HG03066 (cell line): ENCODE measurements around the gene EDEM3.

Experiments used
- ATAC-seq: cut with Tn5 transposase; IDR thresholded peaks from one replicate; pipeline ENCODE4 v1.9.1; 2021; ENCODE audit warnings: low read depth; ENCODE audit not compliant: unreplicated experiment

EDEM3 gene

DNA sequence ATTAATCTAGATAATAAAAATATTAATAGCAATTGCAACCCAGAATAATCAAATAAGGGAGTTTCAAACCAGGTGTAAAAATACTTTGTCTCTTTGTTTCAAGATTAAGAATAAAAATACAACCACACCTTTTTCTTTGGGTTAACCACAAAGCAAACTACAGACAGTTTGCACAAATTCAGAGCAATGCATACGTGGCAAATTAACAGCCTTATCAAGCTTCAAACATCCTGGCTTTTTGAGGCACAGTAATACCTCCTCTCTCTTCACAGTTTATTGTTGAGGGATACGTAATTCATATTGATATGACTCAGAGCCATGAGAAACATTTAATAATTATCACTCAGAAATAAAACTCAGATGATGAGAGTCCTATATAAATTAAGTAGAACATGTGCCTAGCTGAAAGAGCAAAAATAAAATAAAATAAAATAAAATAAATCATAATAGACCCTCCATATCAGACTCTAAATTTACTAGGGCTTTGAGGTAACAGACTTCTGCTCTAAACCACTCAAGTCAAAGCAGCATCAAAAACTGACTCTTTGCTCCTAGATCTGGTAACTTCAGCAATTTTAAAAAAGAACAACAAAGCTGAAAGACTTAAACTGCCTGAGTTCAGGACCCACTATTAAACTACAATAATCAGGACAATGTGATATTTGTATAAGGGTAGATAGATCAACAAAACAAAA lies 11.4 kb downstream of the EDEM3 start:
- ATAC-seq: no peak

DNA sequence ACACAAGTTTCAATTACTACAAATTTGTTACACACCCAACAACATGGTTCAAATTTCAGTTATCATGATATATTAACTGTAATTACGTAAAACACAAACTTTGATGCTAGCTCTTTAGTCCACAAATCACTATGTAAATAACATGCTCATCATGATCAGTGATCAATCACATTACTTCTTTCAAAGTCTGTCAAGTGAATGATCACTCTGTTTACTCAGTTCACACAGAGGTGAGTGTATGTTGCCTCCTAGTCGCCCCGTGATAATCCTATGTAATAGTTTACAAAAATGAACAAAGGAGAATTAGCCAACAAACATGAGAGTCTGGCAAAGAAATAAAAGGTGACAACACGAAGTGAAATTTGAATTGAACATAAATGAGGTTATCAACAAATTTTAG lies 14.3 kb downstream of the EDEM3 start:
- no peak for ATAC-seq

DNA sequence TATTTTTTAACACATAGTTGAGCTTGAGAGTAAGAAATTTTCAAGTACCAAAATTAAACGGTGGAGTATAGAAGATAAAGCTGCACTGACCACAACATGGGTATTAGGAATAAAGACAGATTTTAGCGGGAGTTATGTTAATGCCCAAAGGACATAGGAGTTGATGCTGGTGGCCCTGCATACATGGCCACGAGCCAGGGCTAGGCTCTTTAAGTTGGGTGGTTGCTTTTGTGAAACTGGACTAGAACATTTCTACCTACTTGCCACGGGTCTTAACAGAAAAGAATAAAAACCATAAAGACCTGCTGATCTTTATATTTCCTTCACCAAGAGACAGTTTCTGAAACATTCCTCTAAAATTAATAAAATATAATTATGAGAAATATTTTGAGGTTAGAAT lies 14.9 kb downstream of the EDEM3 start:
- ATAC-seq: no peak

DNA sequence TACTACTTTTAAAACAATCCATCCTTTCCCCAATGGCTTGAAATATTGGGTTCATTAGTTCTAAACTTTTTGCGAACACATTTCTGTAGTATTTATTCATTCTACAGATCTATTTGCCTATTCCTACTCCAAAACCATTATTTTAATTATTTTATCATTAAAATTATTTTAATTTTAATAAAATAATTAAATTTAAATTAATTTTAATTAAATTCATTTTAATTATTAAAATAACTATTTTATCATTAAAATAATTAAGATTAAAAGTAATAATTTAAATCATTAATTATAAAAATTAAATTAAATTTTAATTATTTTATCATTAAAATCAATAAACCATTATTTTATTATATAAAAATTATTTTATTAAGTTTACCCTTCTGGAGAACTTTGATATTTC lies 15.6 kb downstream of the EDEM3 start:
- no peak for ATAC-seq

DNA sequence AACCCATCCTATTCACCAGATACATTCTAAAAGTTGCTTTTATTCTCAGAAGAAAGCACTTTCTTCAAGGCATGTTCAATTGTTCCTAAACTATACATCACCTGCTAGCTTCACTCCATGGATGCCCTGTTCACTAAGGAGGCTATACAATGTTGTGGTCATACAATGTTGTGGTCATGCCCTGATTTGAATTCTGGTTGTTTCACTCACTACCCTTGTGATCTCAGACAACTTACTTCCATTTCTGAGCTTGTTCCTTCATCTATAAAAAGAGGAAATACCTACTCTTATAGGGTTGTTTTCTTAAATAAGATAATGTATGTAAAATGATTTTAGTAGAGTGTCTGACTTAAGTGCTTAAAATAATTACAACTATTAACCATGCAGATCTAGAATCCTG lies 19.7 kb downstream of the EDEM3 start:
- no peak for ATAC-seq

DNA sequence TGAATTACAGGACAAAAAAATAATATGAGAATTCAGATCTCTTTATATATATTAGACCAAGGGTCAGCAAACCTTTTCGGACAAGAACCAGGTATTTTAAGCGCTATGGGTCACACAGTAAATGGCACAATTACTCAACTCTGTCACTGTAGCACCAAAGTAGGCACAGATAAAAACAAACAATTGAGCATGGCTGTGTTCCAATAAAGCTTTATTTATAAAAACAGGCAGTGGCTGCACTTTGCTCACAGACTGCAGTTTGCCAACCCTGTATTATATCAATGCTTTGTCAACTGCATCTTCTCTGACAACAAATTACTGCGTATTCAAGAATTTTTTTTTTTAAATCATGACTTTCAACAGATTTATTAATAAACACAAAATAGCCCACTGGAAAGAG lies 29.8 kb downstream of the EDEM3 start:
- no peak for ATAC-seq

DNA sequence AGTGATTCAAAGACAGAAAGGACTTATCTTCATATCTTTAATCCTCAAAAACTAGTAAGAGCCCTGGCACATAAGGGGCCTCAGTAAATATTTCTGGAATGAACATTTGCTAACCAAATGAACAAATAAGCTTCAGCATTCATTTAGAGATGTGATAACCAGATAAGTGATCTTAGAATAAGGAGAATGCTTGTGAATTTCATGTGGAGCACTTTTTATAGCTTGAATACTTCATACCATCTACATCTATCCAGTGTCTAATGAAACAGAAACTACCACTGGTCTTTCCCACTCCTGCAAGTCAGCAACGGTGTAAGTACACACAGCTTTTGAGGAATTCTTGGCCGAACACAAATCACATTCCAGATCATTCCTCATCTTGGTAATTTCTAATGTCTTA lies 38.5 kb downstream of the EDEM3 start:
- no peak for ATAC-seq

DNA sequence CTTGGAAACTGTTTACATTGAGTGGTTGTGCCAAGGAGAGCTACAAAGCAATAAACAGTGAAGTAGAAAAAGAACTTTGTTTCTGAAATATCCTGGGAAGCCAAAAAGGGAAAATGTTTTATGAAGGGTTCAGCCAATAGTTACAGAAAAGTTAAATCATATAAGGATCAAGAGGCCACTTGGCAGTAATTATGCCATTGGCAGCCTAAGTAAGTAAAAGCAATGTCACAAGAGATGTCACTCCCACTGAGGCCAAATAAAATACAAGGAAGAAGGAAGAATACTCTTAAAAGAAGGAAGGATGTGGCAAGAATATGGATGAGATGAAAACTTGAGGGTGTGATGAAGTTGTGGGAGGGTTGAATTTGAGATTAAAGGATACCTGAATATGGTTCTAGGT lies 45.2 kb downstream of the EDEM3 start:
- ATAC-seq: no peak

DNA sequence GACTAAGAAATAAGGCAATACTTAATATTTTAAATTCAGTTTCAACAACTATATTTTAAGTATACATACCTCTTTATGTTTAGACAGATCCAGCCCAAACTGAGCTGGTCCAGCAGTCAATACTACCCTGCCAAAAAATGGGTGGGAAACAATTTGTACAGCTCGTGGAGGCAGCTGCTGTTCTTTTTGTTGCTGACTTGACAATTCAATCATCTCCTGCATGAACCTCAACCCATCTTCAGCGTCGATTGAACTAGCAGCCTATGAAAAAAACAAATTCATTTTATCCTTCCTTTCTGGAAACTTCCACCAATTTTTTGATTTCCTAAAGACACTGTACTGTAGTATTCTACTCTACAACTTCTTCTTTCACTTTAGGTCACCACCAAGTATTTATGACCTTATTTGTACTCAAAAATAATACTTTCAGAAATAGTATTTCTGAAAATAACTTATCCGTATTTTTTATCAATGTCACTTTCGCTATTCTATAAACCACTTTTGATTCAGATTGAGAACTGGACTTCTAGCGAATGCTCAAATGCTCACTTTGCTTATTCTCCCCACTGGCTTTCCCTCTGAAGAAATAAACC lies 46.5 kb downstream of the EDEM3 start:
- ATAC-seq: no peak

DNA sequence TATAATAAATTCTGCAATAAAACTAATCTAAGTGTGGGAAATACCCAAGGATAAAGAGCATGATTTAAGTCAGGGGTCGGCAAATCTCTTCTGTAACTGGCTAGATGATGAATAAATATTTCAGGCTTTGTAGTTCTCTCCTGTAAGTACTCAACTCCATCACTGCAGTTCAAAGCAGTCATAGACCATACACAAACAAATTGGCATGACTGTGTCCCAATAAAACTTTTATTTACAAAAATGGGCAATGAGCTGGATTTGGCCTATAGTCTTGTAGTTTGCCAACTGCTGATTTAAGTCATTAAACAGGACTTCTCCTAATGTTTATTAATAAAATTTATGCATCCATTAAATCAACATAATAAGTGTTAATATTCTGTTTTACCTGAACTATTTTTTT lies 49.4 kb downstream of the EDEM3 start:
- no peak for ATAC-seq

DNA sequence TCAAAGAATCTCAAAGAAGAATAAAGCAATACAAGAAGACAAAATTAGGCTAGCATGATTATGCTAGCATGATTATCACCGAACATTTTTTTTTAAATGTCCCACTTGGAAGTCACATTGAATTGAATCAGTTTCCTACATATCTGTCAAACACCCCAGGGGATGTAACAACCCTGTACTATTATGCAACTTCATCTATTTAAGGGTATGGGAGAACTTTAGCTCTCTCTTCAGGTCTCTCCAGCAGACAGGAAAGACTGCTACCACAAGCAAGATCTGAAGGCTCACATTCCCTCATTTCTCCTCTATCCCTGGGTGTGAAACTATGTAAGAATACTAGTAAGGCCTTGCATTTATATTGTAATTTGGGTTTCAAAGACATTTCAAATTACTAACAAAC lies 52.8 kb downstream of the EDEM3 start:
- no peak for ATAC-seq

DNA sequence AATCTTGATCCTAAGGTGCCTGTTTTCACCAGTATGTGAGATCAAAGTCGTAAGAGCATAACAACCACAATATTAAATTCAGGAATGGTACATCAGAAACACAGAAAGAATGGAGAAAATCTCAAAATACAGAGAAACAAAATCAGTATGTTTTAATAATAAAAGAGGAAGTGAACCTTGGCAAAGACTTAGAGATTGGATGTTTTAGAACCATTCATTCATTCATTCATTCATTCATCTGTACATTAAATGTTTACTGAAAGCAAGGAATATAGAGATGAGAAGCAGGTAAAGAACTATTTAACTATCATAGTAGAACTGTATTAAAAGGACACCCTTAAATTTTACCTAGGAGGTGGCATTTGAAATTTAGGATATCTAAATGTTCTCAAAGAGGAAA lies 55.7 kb downstream of the EDEM3 start:
- no peak for ATAC-seq

DNA sequence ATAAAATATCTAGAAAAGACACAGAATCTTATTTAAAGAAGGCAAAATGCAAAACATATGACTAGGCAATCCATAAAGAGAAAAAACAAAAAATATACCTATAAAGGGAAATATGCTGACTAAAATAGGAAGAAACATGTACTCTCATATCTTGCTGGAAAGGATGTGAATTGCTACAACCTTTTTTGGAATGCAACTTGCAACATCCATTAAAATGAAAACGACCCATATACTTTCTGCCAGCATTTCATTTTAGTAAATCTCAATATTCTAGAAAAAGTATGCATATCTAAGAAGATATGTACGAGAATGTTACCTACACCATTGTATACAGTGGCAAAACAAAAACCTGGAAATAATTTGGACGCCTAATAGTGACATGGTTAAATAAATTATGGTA lies 56.6 kb downstream of the EDEM3 start:
- ATAC-seq: no peak

DNA sequence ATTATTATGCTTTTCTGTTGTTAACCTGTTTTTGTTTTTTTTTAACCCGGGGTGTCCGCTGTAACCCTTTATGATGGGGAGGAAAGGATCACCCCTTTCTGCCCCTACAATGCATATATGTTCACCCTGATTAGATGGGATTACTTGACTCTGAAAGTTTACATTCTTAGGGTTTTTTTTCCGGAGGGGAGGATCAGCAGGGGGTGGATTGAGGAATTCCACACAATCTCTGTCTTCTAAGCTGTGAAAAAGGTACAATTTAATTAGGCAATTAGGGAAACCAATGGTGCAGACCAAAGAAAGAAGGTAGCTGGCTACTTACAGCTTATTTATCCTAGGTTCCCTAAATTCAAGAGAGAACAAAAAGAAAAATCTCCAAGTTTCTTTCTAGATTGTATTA lies 58.3 kb downstream of the EDEM3 start:
- no peak for ATAC-seq

DNA sequence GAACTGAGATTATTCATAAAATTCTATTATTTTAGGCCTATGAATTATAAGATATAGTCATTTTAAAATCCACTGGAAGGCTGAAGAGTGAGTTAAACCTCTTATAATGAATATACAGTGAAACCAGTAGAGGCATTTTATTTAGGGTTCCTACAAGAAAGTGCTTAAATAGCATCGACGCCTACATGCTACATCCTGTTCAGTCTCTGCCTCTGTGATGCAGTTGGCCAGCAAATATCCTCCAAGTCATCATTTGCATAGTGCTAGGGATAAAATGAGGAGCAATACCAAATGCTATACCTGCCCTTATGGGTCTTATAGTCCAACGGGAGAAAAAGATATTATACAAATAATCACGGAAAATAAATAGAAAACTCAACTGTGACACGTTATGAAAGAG lies 59.6 kb downstream of the EDEM3 start:
- no peak for ATAC-seq

DNA sequence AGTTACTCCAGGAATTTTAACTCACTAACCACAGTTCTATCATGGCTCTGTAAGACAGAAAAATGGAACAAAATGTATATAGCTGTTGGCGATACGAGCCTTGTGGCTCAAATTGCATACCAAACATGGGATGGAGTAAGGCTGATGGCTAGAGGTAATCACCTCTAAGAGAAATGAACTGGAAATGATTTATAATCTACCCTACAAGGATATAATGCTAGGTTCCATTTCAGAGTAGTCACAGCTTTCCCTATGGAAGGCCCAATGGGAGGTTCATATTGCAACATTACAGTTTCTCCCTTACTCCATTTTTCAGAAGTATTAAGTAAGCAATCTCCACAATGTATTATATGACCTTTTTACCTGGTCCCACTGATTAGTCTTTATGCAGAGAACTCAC lies 61.6 kb downstream of the EDEM3 start:
- no peak for ATAC-seq

DNA sequence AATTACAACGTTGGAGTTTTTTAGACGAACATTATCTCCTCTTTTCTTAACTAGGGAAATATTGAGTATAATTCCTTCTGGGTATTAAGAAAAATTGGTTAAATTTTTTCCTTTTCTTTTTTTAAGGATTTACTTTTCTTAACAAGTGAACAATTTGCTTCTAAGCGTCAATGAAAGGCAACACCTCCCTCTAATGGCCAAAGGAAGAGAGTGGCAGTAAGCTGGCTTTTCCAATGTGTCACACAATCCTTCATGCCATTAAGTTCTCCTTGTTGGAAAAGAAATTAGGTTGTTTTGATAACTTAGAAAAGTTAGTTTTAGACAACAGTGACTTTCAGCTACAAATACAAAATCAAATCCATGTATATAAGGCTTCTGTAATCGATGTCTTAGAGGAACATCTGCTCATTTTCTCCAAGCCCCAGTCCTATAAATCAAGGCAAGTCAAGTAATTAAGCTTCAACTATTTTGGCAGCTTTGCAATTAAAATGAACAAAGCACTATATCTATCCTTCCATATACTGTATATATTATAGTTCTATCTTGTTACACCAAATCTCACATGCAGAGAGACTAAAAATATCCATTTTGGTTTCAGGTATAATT lies 62.8 kb downstream of the EDEM3 start:
- no peak for ATAC-seq

DNA sequence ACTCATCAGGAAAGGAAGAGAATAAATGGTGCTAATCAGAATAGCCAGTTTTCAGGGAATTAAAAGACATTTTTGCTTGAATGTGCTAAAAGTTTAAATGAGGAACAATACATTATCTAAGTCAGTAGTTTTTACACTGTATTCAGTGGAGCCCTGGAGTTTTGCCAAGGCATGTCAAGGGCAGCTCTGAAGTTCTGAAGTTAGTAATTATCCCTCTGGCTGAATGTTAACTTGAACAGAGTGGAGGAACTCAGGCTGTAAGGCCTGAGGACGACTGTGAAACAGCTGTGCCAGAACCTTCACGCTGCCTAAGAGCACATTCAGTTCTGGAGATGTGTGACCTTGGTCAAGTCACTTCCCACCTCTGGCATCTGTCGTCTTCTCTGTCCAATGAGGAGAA lies 68.1 kb downstream of the EDEM3 start:
- no peak for ATAC-seq

DNA sequence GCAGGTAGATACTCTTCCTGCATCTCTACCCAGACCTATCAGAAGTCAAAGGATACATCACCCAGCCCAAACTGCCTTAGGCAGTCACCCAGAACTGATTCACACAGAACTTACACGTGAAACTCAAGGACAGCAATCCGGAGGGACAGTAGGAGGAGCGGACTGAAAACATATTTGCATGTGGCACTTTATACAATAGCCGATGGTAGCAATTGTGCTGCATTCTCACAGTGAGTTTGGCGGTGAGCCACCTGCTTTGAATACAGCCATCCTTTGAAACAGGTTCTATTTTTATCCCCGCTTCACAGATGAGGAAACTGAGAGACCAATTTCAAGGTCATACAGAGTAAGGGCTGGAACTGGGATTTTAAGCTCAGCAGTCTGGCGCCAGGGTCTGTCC lies 69.5 kb downstream of the EDEM3 start:
- no peak for ATAC-seq

DNA sequence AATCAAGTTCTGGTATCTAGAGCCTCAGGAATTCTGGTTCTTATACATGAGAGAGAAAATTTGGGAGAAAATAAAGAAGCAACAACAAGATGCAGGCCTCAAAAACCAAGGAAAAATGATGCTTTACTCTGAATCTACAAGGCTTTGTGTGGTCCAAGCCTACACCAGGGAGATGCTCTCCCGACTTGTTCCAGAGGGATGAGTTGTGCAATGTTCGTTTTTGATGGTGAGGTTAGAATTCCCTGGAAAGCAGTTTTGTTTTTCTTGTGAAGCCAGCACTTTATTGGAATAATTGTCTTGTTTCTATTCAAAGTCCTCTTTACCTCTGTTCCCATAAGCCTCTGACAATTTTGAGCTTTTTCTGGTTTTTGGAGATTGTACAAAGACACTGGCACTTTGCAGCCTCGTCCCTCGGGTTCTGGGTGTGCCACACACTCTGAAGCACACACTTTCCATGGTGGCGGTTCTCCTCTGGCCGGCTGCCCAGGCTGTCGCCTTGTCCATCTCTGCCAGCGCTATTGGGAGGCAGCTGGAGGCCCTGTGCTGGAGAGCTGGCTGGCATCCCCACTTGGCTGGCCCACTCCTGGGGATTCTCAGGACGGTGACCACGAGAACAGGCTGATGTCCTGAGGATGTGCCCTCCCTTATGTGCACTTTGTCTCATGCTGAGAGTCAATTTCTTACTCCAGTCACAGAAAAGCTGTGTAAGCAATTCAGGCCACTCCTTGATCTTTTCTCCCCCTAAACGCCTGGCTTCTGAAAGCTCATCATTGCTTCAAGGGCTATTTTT lies 70.2 kb downstream of the EDEM3 start:
- no peak for ATAC-seq

DNA sequence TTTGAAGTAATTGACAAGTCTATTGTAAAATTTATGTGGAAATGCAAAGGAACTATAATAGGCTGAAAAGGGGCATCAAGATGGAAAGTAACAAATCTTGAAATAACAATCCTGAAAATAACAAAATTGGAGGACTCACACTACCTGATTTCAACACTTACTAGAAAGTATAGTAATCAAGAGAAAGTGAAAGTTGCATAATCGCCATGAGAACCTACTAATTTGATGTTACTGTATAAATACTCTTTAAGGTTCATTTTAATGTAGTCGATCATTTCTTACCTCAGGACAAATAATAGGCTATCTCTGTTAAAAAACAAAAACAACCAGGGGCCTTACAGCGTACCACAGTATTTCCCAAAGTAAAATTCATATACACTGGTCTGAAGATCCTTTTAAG lies 71.7 kb downstream of the EDEM3 start:
- ATAC-seq: no peak
